SK-N-SH treated with all-trans-retinoic acid at 6 μM for 48 hours (cell line): ENCODE data around the gene SUGP2.

Experiments used
- ARNTL ChIP-seq: fragments of 450-650 bp; formaldehyde crosslinking; IDR thresholded peaks from 2 replicates; pipeline ENCODE4 v1.5.0; 2020; ENCODE audit warnings: low read depth, mild to moderate bottlenecking, moderate library complexity, borderline replicate concordance
- BACH2 ChIP-seq: fragments of 250-450 bp; sonication (Bioruptor Pico); IDR thresholded peaks from 2 replicates; pipeline ENCODE4 v1.9.0; 2021; ENCODE audit warnings: mild to moderate bottlenecking, borderline replicate concordance
- ISL1 ChIP-seq: fragments of 250-450 bp; sonication (Bioruptor Pico); IDR thresholded peaks from 2 replicates; pipeline ENCODE4 v2.1.2; 2022; ENCODE audit warnings: mild to moderate bottlenecking, moderate library complexity
- OSR1 ChIP-seq: fragments of 250-450 bp; sonication (Bioruptor Pico); IDR thresholded peaks from 2 replicates; pipeline ENCODE4 v1.8.0; 2022; ENCODE audit warnings: moderate library complexity, mild to moderate bottlenecking, inconsistent platforms
- PATZ1 ChIP-seq: fragments of 250-450 bp; sonication (Bioruptor Pico); IDR thresholded peaks from 2 replicates; pipeline ENCODE4 v1.8.0; 2020; ENCODE audit warnings: mild to moderate bottlenecking, moderate library complexity, borderline replicate concordance
- POU6F1 ChIP-seq: fragments of 250-450 bp; sonication (Bioruptor Pico); IDR thresholded peaks from 2 replicates; pipeline ENCODE4 v1.8.0; 2021; ENCODE audit warnings: low read depth, mild to moderate bottlenecking, moderate library complexity, borderline replicate concordance
- SNAI2 ChIP-seq: fragments of 250-450 bp; sonication (Bioruptor Pico); IDR thresholded peaks from 2 replicates; pipeline ENCODE4 v1.5.0; 2020; ENCODE audit warnings: mild to moderate bottlenecking, moderate library complexity
- TCF4 ChIP-seq: fragments of 250-450 bp; sonication (Bioruptor Pico); IDR thresholded peaks from 2 replicates; pipeline ENCODE4 v1.8.0; 2021; ENCODE audit warnings: mild to moderate bottlenecking, moderate library complexity, borderline replicate concordance
- TOX ChIP-seq: fragments of 250-450 bp; sonication (Bioruptor Pico); IDR thresholded peaks from 2 replicates; pipeline ENCODE4 v1.8.0; 2021; ENCODE audit warnings: mild to moderate bottlenecking, moderate library complexity, borderline replicate concordance
- ZFP3 ChIP-seq: fragments of 250-450 bp; sonication (Bioruptor Pico); IDR thresholded peaks from 2 replicates; pipeline ENCODE4 v1.5.0; 2020; ENCODE audit warnings: mild to moderate bottlenecking, moderate library complexity
- ZNF565 ChIP-seq: fragments of 450-650 bp; formaldehyde crosslinking; conservative IDR thresholded peaks from 2 replicates; pipeline ENCODE4 v1.5.0; 2020; ENCODE audit warnings: low read depth, mild to moderate bottlenecking, moderate library complexity
- TF ChIP-seq, protein P1 (sequence below): fragments of 250-450 bp; sonication (Bioruptor Pico); IDR thresholded peaks from 2 replicates; pipeline ENCODE4 v1.5.0; 2020; ENCODE audit warnings: mild to moderate bottlenecking, moderate library complexity
- TF ChIP-seq, protein P2 (sequence below): fragments of 250-450 bp; sonication (Bioruptor Pico); IDR thresholded peaks from 2 replicates; pipeline ENCODE4 v1.5.1; 2021; ENCODE audit warnings: mild to moderate bottlenecking, moderate library complexity

DNA sequence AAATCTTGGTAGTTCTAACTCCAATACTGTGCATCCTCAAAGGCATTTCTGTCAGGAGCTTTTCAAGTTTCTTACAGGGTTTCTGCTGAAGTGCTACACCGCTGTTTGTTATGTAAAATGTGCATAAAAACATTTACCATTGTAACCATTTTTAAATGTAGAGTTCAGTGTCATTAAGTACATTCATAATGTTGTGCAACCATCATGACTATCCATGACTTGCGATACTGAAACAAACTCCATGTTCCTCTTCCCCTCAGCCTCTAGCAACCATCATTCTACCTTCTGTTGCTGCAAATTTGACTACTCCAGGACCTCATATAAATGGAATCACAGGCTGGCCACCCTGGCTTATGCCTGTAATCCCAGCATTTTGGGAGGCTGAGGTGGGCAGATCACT, 16.1 kb upstream of the SUGP2 start:
- no peak for TF ChIP-seq BACH2 (CRISPR knock-in tag)
- TF ChIP-seq OSR1 (CRISPR knock-in tag) = no peak
- TF ChIP-seq ARNTL (CRISPR knock-in tag) = no peak
- TF ChIP-seq ZNF565 (CRISPR knock-in tag) = no peak
- no peak for TF ChIP-seq SNAI2
- TF ChIP-seq ZFP3 (CRISPR knock-in tag) = no peak
- no peak for TF ChIP-seq ISL1 (CRISPR knock-in tag)
- no peak for TF ChIP-seq TOX (CRISPR knock-in tag)
- TF ChIP-seq PATZ1 (CRISPR knock-in tag) = no peak
- TF ChIP-seq TCF4 = no peak
- no peak for TF ChIP-seq POU6F1 (CRISPR knock-in tag)
- TF ChIP-seq, protein P1, sequence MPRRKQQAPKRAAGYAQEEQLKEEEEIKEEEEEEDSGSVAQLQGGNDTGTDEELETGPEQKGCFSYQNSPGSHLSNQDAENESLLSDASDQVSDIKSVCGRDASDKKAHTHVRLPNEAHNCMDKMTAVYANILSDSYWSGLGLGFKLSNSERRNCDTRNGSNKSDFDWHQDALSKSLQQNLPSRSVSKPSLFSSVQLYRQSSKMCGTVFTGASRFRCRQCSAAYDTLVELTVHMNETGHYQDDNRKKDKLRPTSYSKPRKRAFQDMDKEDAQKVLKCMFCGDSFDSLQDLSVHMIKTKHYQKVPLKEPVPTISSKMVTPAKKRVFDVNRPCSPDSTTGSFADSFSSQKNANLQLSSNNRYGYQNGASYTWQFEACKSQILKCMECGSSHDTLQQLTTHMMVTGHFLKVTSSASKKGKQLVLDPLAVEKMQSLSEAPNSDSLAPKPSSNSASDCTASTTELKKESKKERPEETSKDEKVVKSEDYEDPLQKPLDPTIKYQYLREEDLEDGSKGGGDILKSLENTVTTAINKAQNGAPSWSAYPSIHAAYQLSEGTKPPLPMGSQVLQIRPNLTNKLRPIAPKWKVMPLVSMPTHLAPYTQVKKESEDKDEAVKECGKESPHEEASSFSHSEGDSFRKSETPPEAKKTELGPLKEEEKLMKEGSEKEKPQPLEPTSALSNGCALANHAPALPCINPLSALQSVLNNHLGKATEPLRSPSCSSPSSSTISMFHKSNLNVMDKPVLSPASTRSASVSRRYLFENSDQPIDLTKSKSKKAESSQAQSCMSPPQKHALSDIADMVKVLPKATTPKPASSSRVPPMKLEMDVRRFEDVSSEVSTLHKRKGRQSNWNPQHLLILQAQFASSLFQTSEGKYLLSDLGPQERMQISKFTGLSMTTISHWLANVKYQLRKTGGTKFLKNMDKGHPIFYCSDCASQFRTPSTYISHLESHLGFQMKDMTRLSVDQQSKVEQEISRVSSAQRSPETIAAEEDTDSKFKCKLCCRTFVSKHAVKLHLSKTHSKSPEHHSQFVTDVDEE = no peak
- TF ChIP-seq, protein P2, sequence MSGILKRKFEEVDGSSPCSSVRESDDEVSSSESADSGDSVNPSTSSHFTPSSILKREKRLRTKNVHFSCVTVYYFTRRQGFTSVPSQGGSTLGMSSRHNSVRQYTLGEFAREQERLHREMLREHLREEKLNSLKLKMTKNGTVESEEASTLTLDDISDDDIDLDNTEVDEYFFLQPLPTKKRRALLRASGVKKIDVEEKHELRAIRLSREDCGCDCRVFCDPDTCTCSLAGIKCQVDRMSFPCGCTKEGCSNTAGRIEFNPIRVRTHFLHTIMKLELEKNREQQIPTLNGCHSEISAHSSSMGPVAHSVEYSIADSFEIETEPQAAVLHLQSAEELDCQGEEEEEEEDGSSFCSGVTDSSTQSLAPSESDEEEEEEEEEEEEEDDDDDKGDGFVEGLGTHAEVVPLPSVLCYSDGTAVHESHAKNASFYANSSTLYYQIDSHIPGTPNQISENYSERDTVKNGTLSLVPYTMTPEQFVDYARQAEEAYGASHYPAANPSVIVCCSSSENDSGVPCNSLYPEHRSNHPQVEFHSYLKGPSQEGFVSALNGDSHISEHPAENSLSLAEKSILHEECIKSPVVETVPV (CRISPR knock-in tag) = no peak
